NCI-H1417 (cell line): ENCODE data around the gene FCGBP.
"Not testable (repeated sequence)": the region's sequence is repeated elsewhere in the genome, so short reads cannot be mapped to it uniquely, and the experiment has no call there.

ENCODE experiments used
- DNase-seq, 3 experiments: peaks; one replicate each; lab custom pipeline; 2025; lab: John Stamatoyannopoulos, UW

The FCGBP gene

DNA sequence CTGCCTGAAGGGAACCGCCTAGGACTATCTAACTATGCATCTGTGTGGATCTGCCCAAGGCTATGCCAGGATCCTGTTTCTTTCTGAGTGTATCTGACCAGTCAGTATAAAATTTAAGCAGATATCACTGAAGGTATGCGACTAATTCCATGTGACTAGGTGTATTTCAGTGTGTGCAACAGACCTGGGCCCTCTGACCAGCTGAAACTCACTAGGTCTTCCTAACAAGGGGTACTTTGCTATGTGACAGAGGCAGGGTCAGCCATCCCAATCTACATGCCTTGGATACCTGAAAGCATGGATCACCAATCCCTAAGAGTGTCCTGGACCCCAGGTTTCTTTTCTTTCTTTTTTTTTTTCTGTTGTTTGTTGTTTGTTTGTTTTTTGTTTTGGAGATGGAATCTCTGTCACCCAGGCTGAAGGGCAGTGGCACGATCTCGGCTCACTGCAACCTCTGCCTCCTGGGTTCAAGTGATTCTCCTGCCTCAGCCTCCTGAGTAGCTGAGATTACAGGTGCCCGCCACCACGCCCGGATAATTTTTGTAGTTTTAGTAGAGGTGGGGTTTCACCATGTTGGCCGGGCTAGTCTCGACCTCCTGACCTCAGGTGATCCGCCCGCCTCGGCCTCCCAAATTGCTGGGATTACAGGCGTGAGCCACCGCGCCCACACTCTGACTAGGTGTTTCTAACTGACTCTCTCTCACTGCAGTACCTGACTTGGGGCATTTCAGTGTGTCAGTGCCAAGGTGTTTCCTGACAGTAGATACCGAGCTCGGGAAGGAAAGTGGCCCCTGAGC is 43.5 kb downstream of the FCGBP start:
- DNase-seq, result no peak

DNA sequence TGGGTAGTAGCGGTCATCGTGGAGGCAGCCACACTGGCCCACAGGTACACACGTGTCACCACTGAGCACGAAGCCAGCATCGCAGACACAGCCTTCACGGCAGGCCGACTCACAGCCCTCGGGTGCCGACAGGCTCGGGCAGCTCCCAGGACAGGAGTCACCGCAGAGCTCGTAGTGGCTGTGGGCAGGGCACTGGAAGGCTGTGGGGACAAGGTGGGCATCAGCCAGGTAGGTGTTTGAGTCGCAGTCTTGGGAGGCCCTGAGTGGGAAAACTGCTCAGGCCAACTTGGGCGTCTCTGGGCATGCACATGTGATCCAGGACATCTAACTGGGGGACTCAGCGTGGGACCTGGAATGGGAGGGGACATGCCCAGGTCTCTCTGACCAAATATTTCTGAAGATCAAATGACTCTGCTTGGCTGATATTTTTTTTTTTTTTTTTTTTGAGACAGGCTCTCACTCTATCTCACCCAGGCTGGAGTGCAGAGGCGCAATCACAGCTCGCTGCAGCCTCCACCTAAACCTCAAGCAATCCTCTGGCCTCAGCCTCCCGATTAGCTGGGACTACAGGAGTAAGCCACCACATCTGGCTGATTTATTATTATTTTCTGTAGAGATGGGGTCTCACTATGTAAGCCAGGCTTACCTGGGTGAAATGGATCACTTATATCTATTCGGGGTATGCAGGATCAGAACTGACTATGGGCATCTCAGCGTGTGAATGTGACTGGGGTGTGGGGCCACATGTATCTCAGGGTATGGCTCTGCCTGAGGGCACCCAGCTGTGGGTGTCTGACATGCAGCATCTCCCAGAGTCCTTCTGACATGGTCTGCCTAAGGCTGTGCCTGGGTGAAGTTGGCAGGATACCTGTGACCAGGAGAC is 44.3 kb downstream of the FCGBP start:
- not testable (repeated sequence) for DNase-seq

DNA sequence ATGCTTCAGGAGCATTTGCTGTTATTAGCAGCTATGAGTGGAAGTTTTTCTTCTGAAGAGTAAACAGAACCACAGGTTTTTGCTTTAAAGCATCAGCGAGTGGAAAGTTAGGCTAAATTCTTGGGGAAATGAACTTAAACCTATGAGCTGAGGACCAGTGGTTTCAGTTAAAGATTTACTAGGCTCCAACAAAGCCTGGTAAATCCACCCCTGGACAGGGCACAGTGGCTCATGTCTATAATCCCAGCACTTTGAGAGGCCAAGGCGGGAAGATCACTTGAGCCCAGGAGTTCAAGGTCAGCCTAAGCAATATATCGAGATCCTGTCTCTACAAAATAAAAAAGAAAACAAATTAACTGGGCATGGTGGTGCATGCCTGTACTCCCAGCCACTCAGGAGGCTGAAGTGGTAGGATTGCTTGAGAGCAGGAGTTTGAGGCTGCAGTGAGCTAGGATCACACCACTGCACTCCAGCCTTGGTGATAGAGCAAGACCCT is 46.9 kb downstream of the FCGBP start:
- DNase-seq, result not testable (repeated sequence)

DNA sequence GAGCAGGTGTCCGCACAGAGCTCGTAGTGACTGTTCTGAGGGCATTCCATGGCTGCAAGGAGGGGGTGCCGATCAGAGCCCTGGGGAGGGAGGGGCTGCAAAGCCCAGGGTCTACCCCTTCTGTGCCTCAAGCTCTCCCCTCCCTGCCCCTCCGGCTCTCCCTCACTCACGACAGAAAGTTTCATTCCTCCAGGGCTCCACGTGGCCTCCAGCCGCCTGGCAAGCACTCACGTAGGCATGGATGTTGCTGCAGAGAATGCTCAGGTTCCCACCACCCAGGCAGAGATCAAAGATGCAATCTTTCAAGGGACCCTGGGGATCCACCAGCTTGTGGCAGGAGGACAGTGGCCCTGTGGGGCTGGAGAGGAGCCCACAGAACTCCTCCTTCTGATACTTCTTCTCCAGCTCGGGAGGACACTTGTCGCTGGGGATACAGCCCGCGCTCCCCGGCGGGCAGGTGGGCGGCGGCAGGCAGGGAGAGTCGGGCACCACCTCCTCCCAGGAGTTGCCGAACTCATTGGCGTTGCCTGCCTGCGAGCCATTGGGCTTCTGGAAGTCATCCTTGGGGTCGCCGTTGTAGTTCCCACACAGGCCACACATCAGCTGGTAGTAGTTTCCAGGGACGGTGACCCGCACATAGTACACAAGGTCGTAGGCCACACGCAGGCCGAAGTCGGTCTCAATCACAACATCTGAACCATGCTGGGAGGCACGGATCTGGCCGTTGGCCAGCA is 48.4 kb downstream of the FCGBP start:
- not testable (repeated sequence) for DNase-seq

DNA sequence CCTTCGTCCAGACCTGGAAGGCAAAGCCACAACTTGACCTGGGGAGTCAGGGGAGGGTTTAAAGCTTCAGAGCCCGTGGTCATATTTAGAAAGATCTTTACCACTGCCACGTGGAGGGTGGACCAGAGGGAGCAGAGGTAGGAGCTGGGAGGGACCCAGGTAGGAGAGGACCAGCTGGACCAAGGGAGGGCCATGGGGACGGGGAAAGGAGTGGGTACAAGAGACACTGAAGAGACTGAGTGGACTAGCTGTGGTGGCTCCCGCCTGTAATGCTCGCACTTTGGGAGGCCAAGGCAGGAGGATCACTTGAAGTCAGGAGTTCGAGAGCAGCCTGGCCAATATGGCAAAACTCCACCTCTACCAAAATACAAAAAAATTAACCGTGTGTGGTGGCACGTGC is 49.7 kb downstream of the FCGBP start:
- DNase-seq, result not testable (repeated sequence)
